Lower leg skin (tissue), 3 donors: ENCODE data around the gene ATP8B4.

Experiments used
- CTCF ChIP-seq, 3 donors: fragments of 450-650 bp; IDR thresholded peaks; one replicate each; pipeline ENCODE4 v1.5.1; 2016; ENCODE audit warnings: antibody characterized with exemption in 3 of 3, mild to moderate bottlenecking in 3 of 3, moderate library complexity in 2 of 3
- POLR2A ChIP-seq, 2 donors: fragments of 450-650 bp; IDR thresholded peaks; one replicate each; pipeline ENCODE4 v1.6.1; 2016 to 2017; ENCODE audit warnings: antibody characterized with exemption in 2 of 2, mild to moderate bottlenecking in 1 of 2, moderate library complexity in 1 of 2

- TF ChIP-seq CTCF (IDR thresholded peaks at IDR 0.05): no peak
- no peak for TF ChIP-seq POLR2A (IDR thresholded peaks at IDR 0.05)
Measured at GRCh38 chr15:50150851-50151250, 31.8 kb upstream of the ATP8B4 start.
